AG09309 (cell line): ENCODE data around the gene FBXO10.

Experiments used
- DNase-seq: peaks from one replicate; pipeline ENCODE4 v3.0.0-alpha.2; 2010; ENCODE audit warnings: low read depth
- H3K4me3 ChIP-seq: 2 replicates; pipeline ENCODE4 v1.5.1; 2011; ENCODE audit warnings: mild to moderate bottlenecking, low read depth, low read length, moderate library complexity; ENCODE audit not compliant: control insufficient read depth
- TF ChIP-seq, protein P1 (sequence below): IDR thresholded peaks from 2 replicates; pipeline ENCODE4 v1.5.1; 2011; ENCODE audit warnings: mild to moderate bottlenecking, low read depth, low read length, inconsistent platforms; ENCODE audit not compliant: insufficient read depth, control insufficient read depth; ENCODE audit errors: missing control alignments

The FBXO10 gene

GRCh38 chr9:37508834-37509206 lies 67.4 kb downstream of the FBXO10 start:
- no peak overlapping the region for H3K4me3 ChIP-seq
- TF ChIP-seq, protein P1, sequence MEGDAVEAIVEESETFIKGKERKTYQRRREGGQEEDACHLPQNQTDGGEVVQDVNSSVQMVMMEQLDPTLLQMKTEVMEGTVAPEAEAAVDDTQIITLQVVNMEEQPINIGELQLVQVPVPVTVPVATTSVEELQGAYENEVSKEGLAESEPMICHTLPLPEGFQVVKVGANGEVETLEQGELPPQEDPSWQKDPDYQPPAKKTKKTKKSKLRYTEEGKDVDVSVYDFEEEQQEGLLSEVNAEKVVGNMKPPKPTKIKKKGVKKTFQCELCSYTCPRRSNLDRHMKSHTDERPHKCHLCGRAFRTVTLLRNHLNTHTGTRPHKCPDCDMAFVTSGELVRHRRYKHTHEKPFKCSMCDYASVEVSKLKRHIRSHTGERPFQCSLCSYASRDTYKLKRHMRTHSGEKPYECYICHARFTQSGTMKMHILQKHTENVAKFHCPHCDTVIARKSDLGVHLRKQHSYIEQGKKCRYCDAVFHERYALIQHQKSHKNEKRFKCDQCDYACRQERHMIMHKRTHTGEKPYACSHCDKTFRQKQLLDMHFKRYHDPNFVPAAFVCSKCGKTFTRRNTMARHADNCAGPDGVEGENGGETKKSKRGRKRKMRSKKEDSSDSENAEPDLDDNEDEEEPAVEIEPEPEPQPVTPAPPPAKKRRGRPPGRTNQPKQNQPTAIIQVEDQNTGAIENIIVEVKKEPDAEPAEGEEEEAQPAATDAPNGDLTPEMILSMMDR: no peak
- no peak for DNase-seq

DNA sequence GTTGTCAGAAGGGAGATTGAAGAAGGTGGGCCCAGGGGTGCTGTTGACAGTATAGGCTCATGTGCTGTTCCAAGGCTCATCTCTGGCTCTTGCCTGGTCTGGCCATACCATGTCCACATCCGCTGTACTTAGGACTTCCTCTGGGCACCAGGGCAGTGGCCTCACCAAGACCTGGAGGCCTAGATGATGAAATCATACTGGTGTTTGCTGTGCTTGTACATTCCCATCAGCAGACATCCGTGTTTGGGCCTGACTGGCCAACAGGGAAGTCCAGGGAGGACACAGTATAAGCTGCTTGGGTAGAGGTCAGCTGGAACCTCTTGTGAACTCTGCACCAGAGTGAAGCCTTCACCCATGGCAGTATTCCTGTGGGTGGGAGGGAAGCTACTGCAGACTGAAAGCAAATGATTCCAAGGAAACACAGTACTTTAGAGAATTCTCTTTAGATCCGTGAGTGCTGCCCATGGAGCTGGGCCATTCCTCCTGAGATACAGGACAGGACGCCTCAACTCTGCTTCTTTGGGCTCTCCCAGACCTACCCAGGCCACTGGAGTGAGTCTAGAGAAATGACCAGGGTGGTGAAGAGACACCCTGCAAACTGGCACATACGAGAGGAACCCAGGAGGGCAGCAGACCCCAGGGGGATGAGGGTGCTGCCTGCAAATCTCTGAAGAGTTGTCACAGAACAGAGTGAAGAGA lies 67.9 kb downstream of the FBXO10 start:
- TF ChIP-seq, protein P1: no peak
- H3K4me3 ChIP-seq: no peak overlapping the region
- DNase-seq: no peak

- no peak for DNase-seq
- no peak overlapping the region for H3K4me3 ChIP-seq
- TF ChIP-seq, protein P1: no peak
These were observed 68.5 kb downstream of the FBXO10 start for GRCh38 chr9:37507566-37508134.

- H3K4me3 ChIP-seq: no peak overlapping the region
- TF ChIP-seq, protein P1: no peak
These were observed 71.6 kb downstream of the FBXO10 start for GRCh38 chr9:37504605-37505004.

GRCh38 chr9:37503736-37504135 lies 72.4 kb downstream of the FBXO10 start:
- H3K4me3 ChIP-seq: no peak overlapping the region
- TF ChIP-seq, protein P1: no peak
- DNase-seq: no peak

More at GRCh38 chr9:37504605-37505004, 71.6 kb downstream of the FBXO10 start:
- DNase-seq: no peak

- TF ChIP-seq, protein P1: no peak
- DNase-seq: no peak
- H3K4me3 ChIP-seq: no peak overlapping the region
These were observed 74.1 kb downstream of the FBXO10 start for GRCh38 chr9:37501957-37502596.
